Thyroid gland (tissue), 4 donors: ENCODE measurements around the gene EMILIN3. TPM values are rescaled to one million over a fixed set of nuclear protein-coding genes. Genes with fewer than 3 reads are reported as not detected.

Source experiments
- DNase-seq, 2 donors: peaks; one replicate each; pipeline ENCODE4 v3.0.0-alpha.2; 2019
- H3K27ac ChIP-seq, 3 donors: fragments of 200-600 bp; sonication (generic); 1 replicate in 2 of 3; 2 replicates in 1 of 3; pipeline ENCODE4 v1.5.1; 2016 to 2019; ENCODE audit warnings: mild to moderate bottlenecking in 1 of 3, moderate library complexity in 1 of 3
- H3K27me3 ChIP-seq: fragments of 200-600 bp; sonication (generic); one replicate; pipeline ENCODE4 v1.5.1; 2019
- H3K36me3 ChIP-seq, 2 donors: fragments of 200-600 bp; sonication (generic); one replicate each; pipeline ENCODE4 v1.5.1; 2016 to 2019
- H3K4me1 ChIP-seq, 2 donors: fragments of 200-600 bp; sonication (generic); one replicate each; pipeline ENCODE4 v1.5.1; 2017 to 2019
- H3K4me3 ChIP-seq, 3 donors: fragments of 200-600 bp; sonication (generic); replicated peaks in 1 of 3; 1 replicate in 2 of 3; 2 replicates in 1 of 3; pipeline ENCODE4 v1.5.1; 2016; ENCODE audit warnings: mild to moderate bottlenecking in 1 of 3
- H3K9me3 ChIP-seq: fragments of 200-600 bp; sonication (generic); one replicate; pipeline ENCODE4 v1.5.1; 2017
- CTCF ChIP-seq, 6 experiments: fragments of 200-600 bp in 3 of 6; fragments of 450-650 bp in 3 of 6; sonication (generic) in 3 of 6; IDR thresholded peaks; one replicate each; pipeline ENCODE4 v1.5.1; 2016 to 2019; ENCODE audit warnings: antibody characterized with exemption in 6 of 6, mild to moderate bottlenecking in 2 of 6, inconsistent platforms in 1 of 6, moderate library complexity in 1 of 6
- POLR2A ChIP-seq, 2 donors: fragments of 450-650 bp; IDR thresholded peaks; one replicate each; pipeline ENCODE4 v1.6.1; 2017; ENCODE audit warnings: antibody characterized with exemption in 2 of 2, mild to moderate bottlenecking in 2 of 2, moderate library complexity in 1 of 2
- WGBS, 2 donors: methylation state at CpG; one replicate each; pipeline ENCODE4 v1.1.5; 2017; 5-methylcytosine and 5-hydroxymethylcytosine counted together
- intact Hi-C: fragments of 100-400 bp; cut with DNase I; formaldehyde crosslinking; loops from one replicate; pipeline ENCODE4 v1.15.1; 2023
- total RNA-seq, 4 donors: library from RNA; depleted of rRNA; stranded (reverse); fragments of >200 nt; gene quantifications; one replicate each; pipeline ENCODE4 v1.2.3, GENCODE V29; 2016

EMILIN3 gene
- total RNA-seq, 4 donors from 2014 or later: 0.27 to 1.3 (median 0.61) TPM

- intact Hi-C loops: loop anchor here (10.0 kb wide), 1 partner anchor 186 kb away; no protein-coding TSS in a partner anchor
- H3K4me3 ChIP-seq: no peak overlapping the region
Measured at GRCh38 chr20:41330343-41330720, 36.3 kb downstream of the EMILIN3 start.

GRCh38 chr20:41329435-41330342 lies 36.9 kb downstream of the EMILIN3 start:
- H3K36me3 ChIP-seq: no peaks in the 10 kb centered on the region
- 31 to 35% methylated on average over 12 to 14 of the region's 14 CpGs for WGBS, 2 donors
- TF ChIP-seq POLR2A (IDR thresholded peaks at IDR 0.05) (peak in 1 of 2 donors; percentile 40), CTCF (IDR thresholded peaks at IDR 0.05) (no peak)
- H3K9me3 ChIP-seq: no peaks in the 10 kb centered on the region
- H3K4me1 ChIP-seq: peaks cover 11 to 24% of the 10 kb centered on the region in 2 donors
- H3K27me3 ChIP-seq: no peaks in the 10 kb centered on the region
- no peak overlapping the region for H3K4me3 ChIP-seq
- intact Hi-C loops: loop anchor here (10.0 kb wide), 1 partner anchor 185 kb away; no protein-coding TSS in a partner anchor
- peak; percentile 75 to 76 for DNase-seq
- peak overlapping the region; percentile 65 to 86 (median 82) for H3K27ac ChIP-seq

More at GRCh38 chr20:41330343-41330720, 36.3 kb downstream of the EMILIN3 start:
- TF ChIP-seq POLR2A (IDR thresholded peaks at IDR 0.05) (no peak), CTCF (IDR thresholded peaks at IDR 0.05) (no peak)
- H3K27ac ChIP-seq: peak overlapping the region in 2 of 3 donors; percentile 82 to 86
- no peaks in the 10 kb centered on the region for H3K9me3 ChIP-seq
- 74 to 96% methylated on average over 5 of the region's 5 CpGs for WGBS, 2 donors
- H3K27me3 ChIP-seq: no peaks in the 10 kb centered on the region
- no peak for DNase-seq
- H3K4me1 ChIP-seq: peaks cover 11 to 30% of the 10 kb centered on the region in 2 donors
- H3K36me3 ChIP-seq: no peaks in the 10 kb centered on the region

- intact Hi-C loops: no loop called here
- Histone ChIP-seq H3K4me1 (peaks cover 11 to 20% of the 10 kb centered on the region in 2 donors), H3K36me3 (no peaks in the 10 kb centered on the region), H3K27me3 (no peaks in the 10 kb centered on the region), H3K9me3 (no peaks in the 10 kb centered on the region), H3K4me3 (no peak overlapping the region), H3K27ac (no peak overlapping the region)
- TF ChIP-seq POLR2A (IDR thresholded peaks at IDR 0.05) (no peak), CTCF (IDR thresholded peaks at IDR 0.05) (no peak)
- DNase-seq: no peak
- WGBS, 2 donors: 85 to 89% methylated on average over 5 of the region's 5 CpGs
Measured at GRCh38 chr20:41327178-41327577, 39.4 kb downstream of the EMILIN3 start.

DNA sequence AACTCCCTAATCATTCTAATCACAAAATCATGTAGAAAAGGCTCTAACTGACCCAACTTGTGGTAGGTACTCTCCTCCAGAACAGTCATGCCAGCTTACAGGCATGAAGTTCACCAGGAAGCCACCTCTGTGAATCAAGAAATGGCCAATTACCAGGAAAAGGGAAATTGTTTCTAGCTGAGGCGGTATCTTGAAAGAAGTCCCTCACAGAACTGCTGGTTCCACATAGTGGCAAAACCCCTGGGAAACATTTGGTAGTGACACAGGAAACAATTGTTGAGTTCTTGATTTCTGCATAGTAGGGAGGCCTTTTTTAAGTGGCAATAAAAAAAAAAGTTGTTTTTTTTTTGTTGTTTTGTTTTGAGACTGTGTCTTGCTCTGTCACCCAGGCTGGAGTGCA lies 45.6 kb downstream of the EMILIN3 start:
- peaks cover 13 to 16% of the 10 kb centered on the region in 2 donors for H3K4me1 ChIP-seq
- WGBS, 2 donors: 86 to 90% methylated on average over 1 of the region's 1 CpG
- no peaks in the 10 kb centered on the region for H3K36me3 ChIP-seq
- no peak overlapping the region for H3K4me3 ChIP-seq
- no peak overlapping the region for H3K27ac ChIP-seq
- no peaks in the 10 kb centered on the region for H3K9me3 ChIP-seq
- TF ChIP-seq POLR2A (IDR thresholded peaks at IDR 0.05) (no peak), CTCF (IDR thresholded peaks at IDR 0.05) (no peak)
- DNase-seq: no peak
- H3K27me3 ChIP-seq: no peaks in the 10 kb centered on the region
- intact Hi-C loops: no loop called here

DNA sequence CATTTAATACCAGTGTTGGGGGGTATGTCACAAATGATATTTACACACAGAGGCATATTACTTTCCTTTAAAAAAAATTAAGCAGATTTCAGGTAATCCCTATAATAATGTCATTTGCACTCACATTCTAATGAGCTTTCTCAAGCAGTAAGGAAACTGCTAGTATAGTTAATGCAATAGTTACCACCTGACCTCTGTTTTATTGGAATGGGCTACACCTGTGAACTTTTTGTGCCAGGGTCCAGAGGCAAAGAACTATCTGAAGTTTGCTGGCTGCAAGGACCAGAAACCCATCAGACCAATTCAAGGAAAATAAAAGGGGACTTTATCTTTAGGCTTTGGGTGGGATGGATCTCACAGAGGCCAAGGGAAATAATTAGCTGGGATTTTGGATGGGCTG lies 46.2 kb downstream of the EMILIN3 start:
- no peak for DNase-seq
- H3K9me3 ChIP-seq: no peaks in the 10 kb centered on the region
- no peaks in the 10 kb centered on the region for H3K27me3 ChIP-seq
- peaks cover 14 to 18% of the 10 kb centered on the region in 2 donors for H3K4me1 ChIP-seq
- no peak overlapping the region for H3K4me3 ChIP-seq
- H3K27ac ChIP-seq: no peak overlapping the region
- no peak for TF ChIP-seq POLR2A (IDR thresholded peaks at IDR 0.05)
- intact Hi-C loops: no loop called here
- no peaks in the 10 kb centered on the region for H3K36me3 ChIP-seq
